Left hindlimb (tissue), 1 donor: ENCODE results near the gene PSMD7.
"Not testable (repeated sequence)": the region's sequence is repeated elsewhere in the genome, so short reads cannot be mapped to it uniquely, and the experiment has no call there.

ENCODE experiments used
- DNase-seq: peaks from one replicate; pipeline ENCODE4 v3.0.0-alpha.2; 2018

The PSMD7 gene

GRCh38 chr16:74297145-74297665 lies 591 bp downstream of the PSMD7 start:
- peak; percentile 40 for DNase-seq

- no peak for DNase-seq
Measured at GRCh38 chr16:74298104-74298503, 1.5 kb downstream of the PSMD7 start.

GRCh38 chr16:74302341-74302740 lies 5.7 kb downstream of the PSMD7 start:
- no peak for DNase-seq

GRCh38 chr16:74304164-74304834 lies 7.7 kb downstream of the PSMD7 start:
- DNase-seq: no peak

GRCh38 chr16:74304835-74305176 lies 8.2 kb downstream of the PSMD7 start:
- DNase-seq: no peak

GRCh38 chr16:74305281-74305680 lies 8.7 kb downstream of the PSMD7 start:
- no peak for DNase-seq

GRCh38 chr16:74305978-74306784 lies 9.6 kb downstream of the PSMD7 start:
- DNase-seq: no peak

- DNase-seq: no peak
Measured at GRCh38 chr16:74307383-74307782, 10.8 kb downstream of the PSMD7 start.

- no peak for DNase-seq
Measured at GRCh38 chr16:74309789-74310781, 13.5 kb downstream of the PSMD7 start.

GRCh38 chr16:74315059-74315458 lies 18.4 kb downstream of the PSMD7 start:
- DNase-seq: no peak

GRCh38 chr16:74320707-74321106 lies 24.1 kb downstream of the PSMD7 start:
- DNase-seq: peak; percentile 46

GRCh38 chr16:74321356-74321755 lies 24.7 kb downstream of the PSMD7 start:
- DNase-seq: no peak

GRCh38 chr16:74322301-74322710 lies 25.7 kb downstream of the PSMD7 start:
- DNase-seq: no peak

- DNase-seq: not testable (repeated sequence)
Measured at GRCh38 chr16:74324777-74325176, 28.2 kb downstream of the PSMD7 start.

- no peak for DNase-seq
Measured at GRCh38 chr16:74325641-74326040, 29.0 kb downstream of the PSMD7 start.

GRCh38 chr16:74328346-74328745 lies 31.7 kb downstream of the PSMD7 start:
- DNase-seq: not testable (repeated sequence)

GRCh38 chr16:74332469-74332868 lies 35.9 kb downstream of the PSMD7 start:
- DNase-seq: not testable (repeated sequence)

- not testable (repeated sequence) for DNase-seq
Measured at GRCh38 chr16:74337506-74337905, 40.9 kb downstream of the PSMD7 start.

- DNase-seq: not testable (repeated sequence)
Measured at GRCh38 chr16:74339226-74339625, 42.6 kb downstream of the PSMD7 start.

GRCh38 chr16:74353038-74353437 lies 56.4 kb downstream of the PSMD7 start:
- not testable (repeated sequence) for DNase-seq
